EL (cell line): ENCODE measurements around the gene TCF7L2.
"Not testable (repeated sequence)": the region's sequence is repeated elsewhere in the genome, so short reads cannot be mapped to it uniquely, and the experiment has no call there.

Experiments used
- DNase-seq: peaks from one replicate; pipeline ENCODE4 v3.0.0-alpha.2; 2016

Gene TCF7L2

DNA sequence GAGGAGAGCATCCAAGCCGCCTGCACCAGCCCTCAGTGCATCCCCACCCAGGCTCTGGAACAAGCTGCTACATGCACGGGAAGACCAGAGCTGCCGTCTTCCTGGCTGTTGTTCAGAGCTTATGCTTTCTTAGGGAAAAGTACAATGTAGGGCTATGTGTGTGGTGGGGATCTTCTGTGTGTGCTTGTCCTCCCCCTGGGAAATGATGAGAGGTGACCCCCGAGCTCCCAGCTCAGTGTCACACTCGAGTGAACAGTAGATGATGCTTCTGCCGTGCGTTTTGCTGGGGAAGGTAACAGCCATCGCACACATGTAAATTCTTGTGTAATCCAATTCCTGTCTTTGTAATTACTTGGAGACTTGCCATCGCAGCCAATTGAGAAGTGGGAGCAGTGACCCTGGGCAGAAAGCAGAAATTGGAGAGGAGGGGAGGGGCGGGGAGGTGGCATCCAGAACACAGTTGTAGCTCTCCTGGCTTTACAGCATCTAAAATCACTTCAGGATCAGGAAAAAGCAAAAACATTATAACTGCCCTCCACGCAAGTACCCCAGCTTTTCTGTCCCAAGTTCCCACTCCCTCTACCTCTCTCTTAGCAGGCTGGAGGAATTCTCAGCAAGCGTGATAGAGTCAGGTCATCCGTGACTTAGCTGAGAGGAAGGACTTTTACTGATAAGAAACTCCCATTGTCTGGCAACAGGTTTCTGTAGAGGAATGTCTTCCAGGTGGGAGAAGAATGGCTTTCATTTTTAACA lies 149.6 kb downstream of the TCF7L2 start:
- DNase-seq = no peak

GRCh38 chr10:113100281-113100680 lies 150.2 kb downstream of the TCF7L2 start:
- no peak for DNase-seq

- peak; percentile 70 for DNase-seq
Measured at GRCh38 chr10:113103131-113103840, 153.2 kb downstream of the TCF7L2 start.

DNA sequence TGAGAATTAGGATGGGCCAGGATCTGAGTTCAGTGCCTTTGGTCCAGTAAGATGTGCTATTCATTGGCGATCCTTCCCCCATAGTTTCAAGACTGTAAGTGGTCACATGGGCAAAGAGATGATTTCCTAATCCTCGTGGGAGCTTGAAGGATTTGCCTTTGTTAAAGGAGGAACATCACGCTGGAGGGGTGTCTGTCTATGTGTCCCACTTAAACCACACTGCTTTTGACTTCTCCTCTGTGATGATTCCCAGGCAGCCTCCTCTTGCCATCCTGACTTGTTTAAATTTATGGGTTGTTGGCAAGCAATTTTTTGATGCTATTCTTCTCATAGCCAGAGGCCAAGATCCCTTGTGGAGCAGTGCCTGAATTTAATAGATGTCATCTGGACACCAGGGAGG lies 154.0 kb downstream of the TCF7L2 start:
- DNase-seq = no peak

- DNase-seq = no peak
Measured at GRCh38 chr10:113108194-113108835, 158.3 kb downstream of the TCF7L2 start.

DNA sequence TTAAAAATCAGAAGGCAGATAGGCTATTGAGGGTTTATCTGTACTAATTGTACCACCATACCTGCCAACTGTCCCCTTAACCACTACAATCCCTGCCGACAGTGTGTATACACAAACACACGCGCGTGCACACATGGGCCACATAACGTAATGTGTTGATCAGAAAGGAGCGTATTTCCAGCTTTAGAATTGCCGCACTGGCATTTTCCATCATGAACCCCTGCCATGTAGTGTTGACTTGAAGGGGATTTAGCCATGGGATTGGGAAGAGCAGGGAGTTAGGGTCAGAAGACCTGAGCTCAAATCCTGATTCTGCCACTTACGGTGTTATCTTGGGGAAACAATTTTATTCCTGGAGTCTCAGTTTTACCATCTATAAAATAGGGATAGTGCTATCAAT lies 158.9 kb downstream of the TCF7L2 start:
- DNase-seq = no peak

DNA sequence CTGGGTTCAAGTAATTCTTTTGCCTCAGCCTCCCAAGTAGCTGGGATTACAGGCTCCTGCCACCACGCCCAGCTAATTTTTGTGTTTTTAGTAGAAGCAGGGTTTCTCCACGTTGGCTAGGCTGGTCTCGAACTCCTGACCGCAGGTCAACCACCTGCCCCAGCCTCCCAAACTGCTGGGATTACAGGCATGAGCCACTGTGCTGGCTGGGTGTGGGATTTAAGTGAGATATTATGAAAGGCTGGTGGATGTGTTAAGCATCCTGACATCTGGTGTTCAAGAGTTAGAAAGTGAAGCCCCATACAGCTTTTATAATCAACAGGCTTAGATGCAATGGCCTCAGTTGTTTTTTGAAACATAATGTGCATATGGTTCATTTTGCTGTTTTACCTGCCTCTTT lies 159.4 kb downstream of the TCF7L2 start:
- not testable (repeated sequence) for DNase-seq

DNA sequence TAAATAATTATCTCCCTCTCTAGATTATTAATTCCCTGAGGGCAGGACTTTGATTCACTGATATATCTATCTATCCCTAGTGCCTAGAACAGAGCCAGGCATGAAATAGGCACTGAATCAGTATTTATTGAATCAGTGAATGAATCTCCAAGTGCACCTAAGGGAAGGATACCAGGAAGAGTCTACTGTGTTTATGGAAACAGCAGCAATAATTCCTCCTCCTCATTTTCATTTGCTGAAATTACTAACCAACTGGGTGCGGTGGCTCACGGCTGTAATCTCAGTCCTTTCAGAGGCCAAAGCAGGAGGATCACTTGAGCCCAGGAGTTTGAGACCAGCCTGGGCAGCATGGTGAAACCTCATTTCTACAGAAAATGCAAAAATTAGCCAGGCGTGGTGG lies 161.2 kb downstream of the TCF7L2 start:
- DNase-seq = no peak

DNA sequence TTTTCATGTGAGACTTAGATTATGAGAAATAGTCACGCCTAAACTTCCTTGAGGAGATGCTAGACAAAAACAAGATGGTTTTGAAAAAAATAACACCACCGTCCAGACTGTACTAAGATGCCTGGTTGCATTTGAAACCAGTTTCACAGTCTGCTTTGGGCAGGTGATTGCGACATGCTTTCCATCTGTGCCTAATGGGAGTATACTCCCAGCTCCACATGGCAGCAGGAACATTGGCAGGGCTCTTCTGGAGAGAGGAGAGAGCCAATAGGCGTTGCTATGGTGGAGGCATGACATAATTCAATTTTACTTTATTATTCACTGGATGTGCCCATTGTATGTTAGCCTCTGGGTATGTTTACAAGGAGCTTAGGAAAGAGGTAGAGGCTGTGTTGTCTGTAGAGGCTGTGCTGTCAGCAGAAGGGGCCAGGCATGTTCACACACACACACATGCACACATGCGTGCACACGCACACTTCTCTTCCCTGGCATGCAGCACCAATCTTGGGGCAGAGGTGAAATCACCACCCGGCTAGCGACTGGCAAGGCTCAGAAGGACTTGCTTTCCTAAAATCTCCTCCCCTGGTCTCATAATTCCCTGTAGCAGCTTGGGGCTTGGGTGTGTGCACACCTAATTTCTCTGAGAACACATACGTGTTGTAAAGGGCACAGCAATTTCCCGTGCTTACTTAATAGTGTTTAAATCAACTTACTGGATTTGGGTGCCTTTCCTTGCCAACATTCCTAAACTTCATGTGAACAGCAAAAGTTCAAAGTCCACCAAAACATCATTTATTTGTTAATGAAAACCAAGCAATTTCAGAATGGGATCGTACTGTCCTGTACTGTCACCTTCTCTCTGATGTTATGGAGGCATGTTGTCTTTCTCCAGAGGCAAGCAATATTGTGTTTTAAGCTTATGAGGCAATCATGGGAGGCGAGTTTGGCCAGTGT lies 162.1 kb downstream of the TCF7L2 start:
- DNase-seq = no peak

DNA sequence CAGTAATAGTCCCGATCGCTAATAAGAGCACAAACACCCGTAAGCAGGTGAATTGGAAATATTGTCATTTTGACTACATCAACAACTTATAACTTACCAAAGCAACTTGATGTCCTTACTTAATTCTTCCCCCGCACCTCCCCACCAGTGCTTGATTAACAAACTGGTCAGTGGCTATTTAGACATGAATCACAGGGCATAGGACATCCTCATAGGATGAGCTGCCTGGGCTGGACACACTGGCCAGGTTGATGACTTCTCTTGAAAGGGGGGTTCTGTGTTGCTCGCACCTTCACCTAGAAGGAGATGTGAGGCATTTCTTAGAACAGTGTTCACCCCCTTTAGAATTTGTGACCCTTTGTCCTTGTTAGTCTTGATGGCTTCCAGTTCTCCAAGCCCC lies 163.2 kb downstream of the TCF7L2 start:
- no peak for DNase-seq

- DNase-seq = no peak
Measured at GRCh38 chr10:113113918-113114317, 163.9 kb downstream of the TCF7L2 start.

- no peak for DNase-seq
Measured at GRCh38 chr10:113115556-113115955, 165.5 kb downstream of the TCF7L2 start.

DNA sequence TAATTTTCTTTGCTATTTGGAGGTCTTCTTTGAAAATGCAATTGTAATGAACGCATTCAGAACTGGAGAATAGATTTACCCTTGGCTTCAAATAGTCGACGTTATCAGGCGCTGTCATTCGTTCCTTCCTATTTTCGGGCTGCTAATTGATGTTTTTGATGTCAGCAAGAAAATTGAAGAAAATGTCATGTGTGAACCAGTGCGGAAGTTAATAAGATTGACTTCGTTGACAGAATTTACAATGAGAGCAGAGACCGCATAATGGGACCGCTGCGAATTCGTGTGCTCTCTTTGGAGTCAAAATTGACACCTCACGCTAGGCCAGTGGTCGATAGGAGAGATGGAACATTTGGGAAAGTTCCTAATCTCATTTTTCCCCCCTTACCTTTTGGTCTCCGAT lies 168.8 kb downstream of the TCF7L2 start:
- DNase-seq = no peak

GRCh38 chr10:113119801-113120200 lies 169.8 kb downstream of the TCF7L2 start:
- no peak for DNase-seq

GRCh38 chr10:113121153-113121552 lies 171.1 kb downstream of the TCF7L2 start:
- DNase-seq = no peak

DNA sequence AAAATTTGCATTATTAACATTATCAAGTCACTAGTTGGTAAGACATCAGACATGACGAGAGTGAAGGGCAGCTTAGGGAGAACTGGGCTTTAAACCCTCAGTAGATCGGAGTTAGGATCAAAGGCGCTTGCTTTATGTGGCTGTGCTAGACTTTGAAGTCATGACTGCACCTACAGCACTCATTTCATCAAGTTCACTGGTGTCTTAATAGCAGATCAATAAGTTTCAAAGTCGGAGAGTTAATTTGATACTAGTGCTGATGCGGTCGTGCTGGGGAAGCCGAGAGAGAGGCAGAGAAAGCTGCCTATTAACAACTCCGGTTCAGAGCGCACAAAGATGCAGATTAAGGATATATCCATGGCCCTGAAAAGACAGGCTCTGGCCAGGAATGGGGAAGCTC lies 172.9 kb downstream of the TCF7L2 start:
- DNase-seq = no peak

GRCh38 chr10:113124724-113125123 lies 174.7 kb downstream of the TCF7L2 start:
- DNase-seq = no peak

DNA sequence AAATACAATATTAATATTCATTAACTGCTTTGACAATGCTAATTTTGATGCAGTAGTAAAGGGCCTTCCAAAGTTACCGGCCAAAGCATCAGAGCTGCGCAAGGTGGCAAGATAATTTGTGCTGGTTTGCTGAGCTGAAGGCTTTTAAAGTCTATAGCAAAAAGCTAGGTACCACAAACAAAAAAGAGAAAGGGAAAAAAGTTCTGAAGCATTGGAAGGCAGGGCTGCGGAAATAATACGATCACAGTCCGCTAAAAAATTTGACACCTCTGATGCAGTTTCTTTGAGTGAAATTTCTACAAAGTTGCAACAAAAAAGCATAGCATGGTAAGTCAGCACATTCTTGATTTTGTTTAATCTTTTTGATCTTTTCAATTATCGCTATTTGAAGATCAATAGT lies 175.6 kb downstream of the TCF7L2 start:
- no peak for DNase-seq

- DNase-seq = peak; percentile 80
Measured at GRCh38 chr10:113126229-113127201, 176.5 kb downstream of the TCF7L2 start.

- no peak for DNase-seq
Measured at GRCh38 chr10:113127261-113127900, 177.3 kb downstream of the TCF7L2 start.

DNA sequence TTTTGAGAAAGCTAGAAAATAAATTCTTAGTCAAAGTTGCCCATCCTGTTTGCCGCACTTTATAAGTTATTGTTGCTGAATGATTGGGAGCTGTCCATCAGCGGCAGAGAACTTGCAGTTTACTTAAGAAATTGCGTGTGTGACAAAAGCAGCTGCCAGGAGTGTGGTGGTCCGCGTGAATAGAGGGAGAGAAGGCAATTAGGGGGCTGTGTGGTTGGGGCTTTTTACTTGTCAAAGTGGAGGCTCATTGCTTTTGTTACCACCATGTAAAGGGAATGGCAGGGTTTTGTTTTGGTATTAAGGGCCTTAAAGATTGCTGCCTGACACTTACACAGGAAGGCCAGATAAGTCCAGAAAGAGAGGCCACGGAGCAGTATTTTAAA lies 177.8 kb downstream of the TCF7L2 start:
- DNase-seq = no peak
